DND-41 (cell line): ENCODE measurements around the gene RELCH.

Experiments
- ATAC-seq: fragments of 200-7000 bp; cut with Tn5 transposase; 3 replicates; pipeline ENCODE4 v1.9.1; 2021; ENCODE audit warnings: low read depth; ENCODE audit not compliant: insufficient read depth
- DNase-seq: peaks from one replicate; pipeline ENCODE4 v3.0.0-alpha.2; 2020
- H2AFZ ChIP-seq: 2 replicates; pipeline ENCODE4 v1.6.0; 2012; ENCODE audit warnings: low read depth, low read length
- H3K27ac ChIP-seq: 2 replicates; pipeline ENCODE4 v1.5.1; 2012; ENCODE audit warnings: low read length, inconsistent platforms
- H3K27me3 ChIP-seq: fragments of 200-600 bp; sonication (generic); 2 replicates; pipeline ENCODE4 v1.6.0; 2012; ENCODE audit warnings: low read length, mild to moderate bottlenecking, inconsistent platforms; ENCODE audit not compliant: insufficient read depth, poor library complexity
- H3K36me3 ChIP-seq: 2 replicates; pipeline ENCODE4 v1.5.1; 2012; ENCODE audit warnings: low read length, inconsistent platforms; ENCODE audit not compliant: insufficient read depth
- H3K4me1 ChIP-seq: 2 replicates; pipeline ENCODE4 v1.5.1; 2012; ENCODE audit warnings: mild to moderate bottlenecking, low read length; ENCODE audit not compliant: insufficient read depth
- H3K4me2 ChIP-seq: 2 replicates; pipeline ENCODE4 v1.6.0; 2012; ENCODE audit warnings: mild to moderate bottlenecking, moderate library complexity, low read length, inconsistent platforms; ENCODE audit not compliant: insufficient read depth
- H3K4me3 ChIP-seq, 2 experiments: fragments of 200-600 bp in 1 of 2; shearing (Covaris generic) in 1 of 2; 2 replicates each; pipeline ENCODE4 v1.5.1; 2012 to 2016; ENCODE audit warnings: inconsistent platforms in 2 of 2, low read length in 2 of 2, mild to moderate bottlenecking in 2 of 2, low read depth in 1 of 2, moderate library complexity in 1 of 2
- H3K79me2 ChIP-seq: 2 replicates; pipeline ENCODE4 v1.6.0; 2012; ENCODE audit warnings: low read length, inconsistent platforms; ENCODE audit not compliant: insufficient read depth
- H3K9ac ChIP-seq: 2 replicates; pipeline ENCODE4 v1.6.0; 2012; ENCODE audit warnings: low read depth, mild to moderate bottlenecking, inconsistent platforms, low read length, moderate library complexity
- H3K9me3 ChIP-seq: 2 replicates; pipeline ENCODE4 v1.5.1; 2012; ENCODE audit warnings: low read length, moderate library complexity, mild to moderate bottlenecking, inconsistent platforms; ENCODE audit not compliant: insufficient read depth, severe bottlenecking
- H4K20me1 ChIP-seq: 2 replicates; pipeline ENCODE4 v1.6.0; 2012; ENCODE audit warnings: low read length; ENCODE audit not compliant: insufficient read depth
- EZH2 ChIP-seq: IDR thresholded peaks from 3 replicates; pipeline ENCODE4 v1.6.1; 2012; ENCODE audit warnings: borderline replicate concordance, low read depth, mild to moderate bottlenecking, moderate library complexity, low read length, inconsistent platforms; ENCODE audit not compliant: severe bottlenecking
- TF ChIP-seq, protein P1 (sequence below): IDR thresholded peaks from 2 replicates; pipeline ENCODE4 v1.5.1; 2012; ENCODE audit warnings: borderline replicate concordance, low read length, moderate library complexity, mild to moderate bottlenecking; ENCODE audit not compliant: poor library complexity, severe bottlenecking; ENCODE audit errors: extremely low read depth

RELCH gene

DNA sequence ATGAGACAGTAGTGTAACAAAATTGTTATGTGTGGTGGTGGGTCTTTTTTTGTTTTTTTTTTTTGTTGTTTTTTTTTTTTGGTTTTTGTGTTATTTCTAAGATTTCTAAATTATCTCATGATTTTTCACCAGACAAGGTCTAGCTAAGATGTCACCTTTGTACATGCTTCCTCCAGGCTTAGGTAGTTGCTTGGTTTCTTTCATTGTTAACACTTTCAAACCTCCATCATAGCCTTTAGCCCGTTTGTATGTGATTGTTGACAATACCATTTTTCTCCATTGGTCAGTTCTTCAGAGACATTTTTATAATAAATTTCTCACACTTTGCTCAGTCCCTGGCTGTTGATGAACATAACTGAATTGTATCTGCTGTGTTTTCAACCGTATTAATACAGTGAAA, 2.2 kb downstream of the RELCH start:
- no peak for DNase-seq
- no peak for ATAC-seq
- Histone ChIP-seq H3K4me1 (peaks cover 61% of the 10 kb centered on the region), H3K36me3 (no peaks in the 10 kb centered on the region; the same call in 1 of the 2 replicates), H3K27ac (no peak overlapping the region), H3K27me3 (no peaks in the 10 kb centered on the region), H4K20me1 (peaks cover 30% of the 10 kb centered on the region), H3K79me2 (peaks cover 95% of the 10 kb centered on the region), H3K4me3 (peak overlapping the region; percentile 80 to 90; a peak in 2 of 4 replicates), H2AFZ (no peak overlapping the region), H3K4me2 (peak overlapping the region; percentile 87), H3K9ac (peak overlapping the region; percentile 87), H3K9me3 (no peaks in the 10 kb centered on the region)
- no peak for TF ChIP-seq EZH2
- TF ChIP-seq, protein P1, sequence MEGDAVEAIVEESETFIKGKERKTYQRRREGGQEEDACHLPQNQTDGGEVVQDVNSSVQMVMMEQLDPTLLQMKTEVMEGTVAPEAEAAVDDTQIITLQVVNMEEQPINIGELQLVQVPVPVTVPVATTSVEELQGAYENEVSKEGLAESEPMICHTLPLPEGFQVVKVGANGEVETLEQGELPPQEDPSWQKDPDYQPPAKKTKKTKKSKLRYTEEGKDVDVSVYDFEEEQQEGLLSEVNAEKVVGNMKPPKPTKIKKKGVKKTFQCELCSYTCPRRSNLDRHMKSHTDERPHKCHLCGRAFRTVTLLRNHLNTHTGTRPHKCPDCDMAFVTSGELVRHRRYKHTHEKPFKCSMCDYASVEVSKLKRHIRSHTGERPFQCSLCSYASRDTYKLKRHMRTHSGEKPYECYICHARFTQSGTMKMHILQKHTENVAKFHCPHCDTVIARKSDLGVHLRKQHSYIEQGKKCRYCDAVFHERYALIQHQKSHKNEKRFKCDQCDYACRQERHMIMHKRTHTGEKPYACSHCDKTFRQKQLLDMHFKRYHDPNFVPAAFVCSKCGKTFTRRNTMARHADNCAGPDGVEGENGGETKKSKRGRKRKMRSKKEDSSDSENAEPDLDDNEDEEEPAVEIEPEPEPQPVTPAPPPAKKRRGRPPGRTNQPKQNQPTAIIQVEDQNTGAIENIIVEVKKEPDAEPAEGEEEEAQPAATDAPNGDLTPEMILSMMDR = no peak

DNA sequence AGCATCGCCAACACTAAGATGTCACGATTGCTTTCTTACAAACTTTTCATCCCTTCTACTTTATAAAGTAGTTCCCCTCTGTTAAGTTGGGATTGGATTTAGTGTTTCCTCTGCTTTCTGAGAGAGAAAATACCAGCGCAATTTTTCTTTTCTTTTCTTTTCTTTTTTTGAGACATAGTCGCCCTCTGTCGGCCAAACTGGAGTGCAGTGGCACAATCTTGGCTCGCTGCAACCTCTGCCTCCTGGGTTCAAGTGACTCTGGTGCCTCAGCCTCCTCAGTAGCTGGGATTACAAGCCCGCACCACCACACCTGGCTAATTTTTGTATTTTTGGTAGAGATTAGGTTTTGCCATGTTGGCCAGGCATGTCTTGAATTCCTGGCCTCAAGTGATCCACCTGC, 9.0 kb downstream of the RELCH start:
- H3K4me3 ChIP-seq = no peak overlapping the region
- peaks cover 58% of the 10 kb centered on the region; the same call in 1 of the 2 replicates for H4K20me1 ChIP-seq
- H2AFZ ChIP-seq = no peak overlapping the region
- ATAC-seq = no peak
- H3K79me2 ChIP-seq = peaks cover 100% of the 10 kb centered on the region
- no peak overlapping the region for H3K4me2 ChIP-seq
- no peak overlapping the region for H3K9ac ChIP-seq
- no peaks in the 10 kb centered on the region for H3K27me3 ChIP-seq
- no peak for TF ChIP-seq EZH2
- TF ChIP-seq, protein P1 = peak; percentile 20
- no peak overlapping the region for H3K27ac ChIP-seq
- H3K9me3 ChIP-seq = no peaks in the 10 kb centered on the region
- no peaks in the 10 kb centered on the region for H3K36me3 ChIP-seq
- peaks cover 10% of the 10 kb centered on the region; the same call in 1 of the 2 replicates for H3K4me1 ChIP-seq
- no peak for DNase-seq

GRCh38 chr18:62196980-62197379, 9.9 kb downstream of the RELCH start:
- Histone ChIP-seq H3K9me3 (no peaks in the 10 kb centered on the region), H4K20me1 (peaks cover 51% of the 10 kb centered on the region; the same call in 1 of the 2 replicates), H3K4me1 (0 out of 2 replicates have a peak, but pooled peaks cover 6% of the 10 kb centered on the region), H3K27ac (no peak overlapping the region), H3K27me3 (no peaks in the 10 kb centered on the region), H2AFZ (no peak overlapping the region), H3K9ac (no peak overlapping the region), H3K36me3 (no peaks in the 10 kb centered on the region), H3K4me3 (no peak overlapping the region), H3K4me2 (no peak overlapping the region), H3K79me2 (peaks cover 100% of the 10 kb centered on the region)
- TF ChIP-seq, protein P1 = no peak
- no peak for TF ChIP-seq EZH2
- DNase-seq (no peak), ATAC-seq (no peak)
